UCSD-AML1 (cell line): ENCODE measurements around the gene CSAG1.
"Not testable (repeated sequence)": the region's sequence is repeated elsewhere in the genome, so short reads cannot be mapped to it uniquely, and the experiment has no call there.

Source experiments
- DNase-seq: peaks from one replicate; lab custom pipeline; 2025; ENCODE audit not compliant: unreplicated experiment; lab: John Stamatoyannopoulos, UW

Gene CSAG1

GRCh38 chrX:152700390-152700789, 33.1 kb downstream of the CSAG1 start:
- not testable (repeated sequence) for DNase-seq

- not testable (repeated sequence) for DNase-seq
These were observed 35.3 kb downstream of the CSAG1 start, which contains the start of gene MAGEA3 for GRCh38 chrX:152697952-152698931. TSS of gene MAGEA3 (plus strand) at chrX:152698794. CDS start at chrX:152700833, 2,039 bp downstream.

GRCh38 chrX:152681012-152681411, 52.5 kb downstream of the CSAG1 start:
- DNase-seq, result not testable (repeated sequence)
